DND-41 (cell line): ENCODE data around the gene TMEM185A.

Source experiments
- CTCF ChIP-seq: IDR thresholded peaks from 2 replicates; pipeline ENCODE4 v1.5.1; 2012; ENCODE audit warnings: borderline replicate concordance, low read length, moderate library complexity, mild to moderate bottlenecking; ENCODE audit not compliant: poor library complexity, severe bottlenecking; ENCODE audit errors: extremely low read depth
- EZH2 ChIP-seq: IDR thresholded peaks from 3 replicates; pipeline ENCODE4 v1.6.1; 2012; ENCODE audit warnings: borderline replicate concordance, low read depth, mild to moderate bottlenecking, moderate library complexity, low read length, inconsistent platforms; ENCODE audit not compliant: severe bottlenecking

DNA sequence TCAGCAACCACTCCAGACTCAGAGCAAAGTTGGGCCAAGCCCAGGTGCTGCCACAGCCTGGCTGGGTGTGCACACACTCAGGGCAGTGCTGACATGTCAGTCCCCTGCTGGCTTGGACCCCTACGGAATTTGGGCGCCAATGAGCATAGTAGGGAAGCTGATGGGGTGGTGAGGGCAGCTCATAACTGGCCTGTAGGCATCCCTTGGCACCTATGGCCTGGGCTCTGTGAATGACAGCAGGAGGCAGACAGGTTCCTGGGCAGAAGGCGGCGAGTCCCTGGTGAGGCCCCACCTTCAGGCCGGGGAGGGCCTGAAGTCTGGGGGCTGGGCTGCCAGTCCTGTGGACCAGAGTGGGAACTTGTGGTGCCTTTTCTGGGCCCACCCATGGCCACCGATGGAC is 15.9 kb upstream of the TMEM185A start:
- TF ChIP-seq CTCF (no peak), EZH2 (no peak)
